CD1c-positive myeloid dendritic cell (primary cell): ENCODE measurements around the gene MARCHF10.
"Not testable (repeated sequence)": the region's sequence is repeated elsewhere in the genome, so short reads cannot be mapped to it uniquely, and the experiment has no call there.

Experiments used
- DNase-seq: peaks from one replicate; pipeline ENCODE4 v3.0.0-alpha.2; 2016; ENCODE audit errors: extremely low spot score

Gene MARCHF10

DNA sequence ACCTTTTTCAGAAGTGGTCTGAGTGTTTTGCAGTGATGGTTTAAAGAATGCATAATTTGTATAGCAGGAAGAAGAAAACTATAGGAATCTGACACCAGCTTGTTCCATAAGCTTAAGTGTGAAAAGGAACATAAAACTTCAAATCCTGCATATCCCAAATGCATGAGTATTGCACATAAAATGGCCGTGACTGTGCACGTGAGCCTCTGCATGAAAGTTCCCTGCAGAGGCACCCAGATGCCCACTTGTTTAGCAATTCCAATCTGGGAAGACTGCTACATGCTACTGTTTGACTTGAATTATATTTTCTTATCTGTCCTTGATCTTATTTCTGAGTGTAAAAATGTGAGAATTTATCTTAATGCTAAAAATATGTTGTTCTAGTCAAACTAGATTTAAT is 21.5 kb downstream of the MARCHF10 start:
- no peak for DNase-seq

DNA sequence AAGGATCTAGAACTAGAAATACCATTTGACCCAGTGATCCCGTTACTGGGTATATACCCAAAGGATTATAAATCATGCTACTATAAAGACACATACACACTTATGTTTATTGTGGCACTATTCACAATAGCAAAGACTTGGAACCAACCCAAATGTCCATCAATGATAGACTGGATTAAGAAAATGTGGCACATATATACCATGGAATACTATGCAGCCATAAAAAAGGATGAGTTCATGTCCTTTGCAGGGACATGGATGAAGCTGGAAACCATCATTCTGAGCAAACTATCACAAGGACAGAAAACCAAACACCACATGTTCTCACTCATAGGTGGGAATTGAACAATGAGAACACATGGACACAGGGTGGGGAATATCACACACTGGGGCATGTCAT is 22.1 kb downstream of the MARCHF10 start:
- DNase-seq = not testable (repeated sequence)

DNA sequence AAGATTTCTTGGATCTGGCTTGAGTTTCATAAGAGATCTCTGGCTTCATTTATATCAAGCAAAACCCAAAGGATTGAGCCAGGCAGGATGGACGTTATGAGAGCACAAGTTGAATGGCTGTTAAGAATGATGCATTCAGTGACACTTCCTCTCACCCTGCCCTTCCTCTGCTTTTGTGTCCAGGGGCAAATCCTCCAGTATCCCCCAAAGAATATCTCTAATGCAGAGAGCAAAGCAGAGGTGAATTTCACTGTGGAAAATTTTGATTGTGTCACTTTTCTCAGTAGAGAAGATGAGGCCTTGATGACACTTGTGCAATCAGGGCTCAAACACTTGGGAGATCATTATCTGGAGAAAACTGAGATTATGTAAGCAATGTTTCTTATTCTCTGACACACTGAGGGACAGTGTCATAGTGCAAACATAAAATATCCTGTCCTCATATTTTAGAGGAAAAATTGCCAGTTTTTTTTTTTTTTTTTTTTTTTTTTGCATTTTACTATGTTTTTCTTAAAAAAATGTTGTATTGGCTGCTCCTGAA is 25.3 kb downstream of the MARCHF10 start:
- no peak for DNase-seq

DNA sequence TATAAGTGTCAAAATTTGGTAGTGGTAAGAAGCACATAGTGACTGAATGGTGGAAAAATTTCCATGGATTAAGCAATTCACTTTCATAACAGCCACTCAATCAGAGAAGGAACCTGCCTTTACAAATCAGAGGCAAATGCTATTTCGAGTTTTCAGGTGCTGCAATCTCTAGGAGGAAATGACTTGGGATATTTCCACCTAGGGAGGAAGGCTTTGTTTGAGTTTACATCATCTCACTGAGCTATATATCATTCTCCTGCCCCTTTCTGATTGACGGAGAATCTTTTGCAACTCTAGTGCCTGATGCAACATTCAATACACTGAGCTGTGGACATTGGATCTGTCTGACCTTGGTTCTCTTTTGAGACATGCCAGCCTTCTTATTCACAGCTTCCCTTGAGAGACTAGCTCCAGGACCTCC is 26.3 kb downstream of the MARCHF10 start:
- no peak for DNase-seq

DNA sequence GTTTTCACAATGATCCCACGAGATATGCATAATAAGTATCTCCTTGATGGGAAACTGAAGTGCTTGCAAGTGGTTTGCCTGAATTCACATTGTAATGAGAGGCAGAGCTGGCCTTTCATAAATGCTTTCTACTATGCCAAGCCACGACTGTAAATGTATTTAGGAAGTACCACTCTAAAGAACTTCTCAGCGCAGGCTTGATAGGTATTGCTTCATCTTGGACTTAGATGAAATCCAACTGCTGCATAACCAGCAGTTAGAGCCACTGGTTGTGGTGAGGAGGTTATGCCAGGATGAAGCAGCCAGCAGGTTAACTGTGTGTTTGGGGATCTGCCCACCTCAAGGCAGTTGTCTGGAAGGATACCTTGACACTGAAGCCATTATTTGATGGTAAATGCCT is 26.8 kb downstream of the MARCHF10 start:
- DNase-seq = no peak

DNA sequence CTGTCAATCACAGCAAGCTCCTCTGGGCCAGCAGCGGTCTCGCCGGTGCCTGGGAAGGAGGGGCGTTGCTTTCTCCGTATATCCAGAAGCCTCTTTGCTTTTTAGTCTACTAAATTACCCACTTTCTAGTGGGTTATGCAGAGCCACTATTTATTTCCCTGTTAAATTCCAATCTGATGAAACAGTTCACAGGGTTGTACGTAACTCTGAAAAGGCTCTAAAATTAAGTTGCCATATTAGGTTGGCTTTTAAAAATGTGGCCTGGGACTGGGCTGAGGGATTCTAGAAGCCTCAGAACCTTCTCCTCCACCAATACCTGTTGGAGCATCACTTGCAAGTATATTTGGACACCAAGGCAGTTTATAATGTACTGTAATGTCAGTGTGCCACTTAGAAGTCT is 27.2 kb downstream of the MARCHF10 start:
- DNase-seq = no peak

DNA sequence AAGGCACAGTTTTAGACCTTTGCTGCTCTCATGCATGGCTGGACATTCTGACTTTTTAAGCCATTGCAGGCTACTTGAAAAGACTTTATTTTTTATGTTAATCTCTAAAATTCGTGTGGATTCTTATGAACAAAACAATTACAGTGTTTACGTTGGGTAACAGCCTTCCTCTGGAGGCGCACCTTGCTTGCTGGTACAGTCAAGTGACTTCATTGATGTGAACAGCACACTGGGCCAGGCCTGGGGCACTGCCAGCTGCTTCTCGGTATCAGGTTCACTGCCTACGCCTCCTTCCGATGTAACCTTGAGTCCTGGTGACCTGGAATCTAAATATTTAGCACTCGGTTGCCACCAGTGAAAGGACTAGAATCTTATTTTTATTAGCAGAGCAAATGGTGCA is 27.8 kb downstream of the MARCHF10 start:
- DNase-seq = no peak

DNA sequence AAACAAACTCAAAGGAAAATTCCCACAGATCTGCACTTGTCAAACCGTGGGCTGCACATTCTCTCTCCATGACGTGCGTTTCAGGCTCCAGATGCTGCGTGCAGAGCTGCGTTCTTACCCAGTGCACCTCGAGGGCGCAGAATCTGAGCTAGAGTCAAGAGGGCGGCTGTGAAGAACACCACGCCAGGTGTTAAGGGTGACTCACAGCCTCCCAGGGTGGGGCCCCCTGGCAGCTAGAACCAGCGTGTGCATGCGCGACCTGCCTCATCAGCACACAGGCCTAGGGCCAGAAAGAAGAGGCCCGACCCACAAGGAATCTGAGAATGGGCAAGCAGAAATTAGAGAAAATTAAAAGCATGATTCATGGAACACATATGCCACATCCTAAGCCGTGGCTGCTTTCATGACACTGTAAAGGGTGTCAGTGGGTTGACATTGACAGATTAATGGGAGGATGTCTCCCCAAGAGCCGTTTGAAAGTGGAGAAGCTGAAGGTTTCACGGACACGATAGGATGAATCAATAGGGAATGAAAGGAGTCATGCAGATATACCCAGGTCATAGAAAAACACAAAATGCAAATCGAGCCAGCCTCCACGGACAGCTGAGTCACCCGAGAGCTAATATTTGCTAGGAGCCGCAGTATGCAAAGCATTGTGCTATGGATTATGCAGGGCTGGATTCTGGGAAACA is 29.0 kb downstream of the MARCHF10 start:
- no peak for DNase-seq

DNA sequence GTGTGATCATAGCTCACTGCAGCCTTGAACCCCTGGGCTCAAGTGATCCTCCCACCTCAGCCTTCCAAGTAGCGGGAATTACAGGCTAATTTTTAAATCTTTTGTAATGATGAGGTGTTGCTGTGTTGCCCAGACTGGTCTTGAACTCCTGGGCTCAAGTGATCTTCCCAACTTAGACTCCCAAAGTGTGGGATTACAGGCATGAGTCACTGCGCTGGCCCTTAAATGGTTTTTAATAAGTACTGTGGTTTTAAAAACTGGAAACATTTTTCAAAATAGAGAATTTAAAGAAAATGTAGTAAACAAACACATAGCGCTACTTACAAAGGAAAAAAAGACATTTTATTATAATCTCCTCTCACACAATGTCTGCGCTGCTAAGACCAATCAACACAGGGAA is 32.2 kb downstream of the MARCHF10 start:
- no peak for DNase-seq

DNA sequence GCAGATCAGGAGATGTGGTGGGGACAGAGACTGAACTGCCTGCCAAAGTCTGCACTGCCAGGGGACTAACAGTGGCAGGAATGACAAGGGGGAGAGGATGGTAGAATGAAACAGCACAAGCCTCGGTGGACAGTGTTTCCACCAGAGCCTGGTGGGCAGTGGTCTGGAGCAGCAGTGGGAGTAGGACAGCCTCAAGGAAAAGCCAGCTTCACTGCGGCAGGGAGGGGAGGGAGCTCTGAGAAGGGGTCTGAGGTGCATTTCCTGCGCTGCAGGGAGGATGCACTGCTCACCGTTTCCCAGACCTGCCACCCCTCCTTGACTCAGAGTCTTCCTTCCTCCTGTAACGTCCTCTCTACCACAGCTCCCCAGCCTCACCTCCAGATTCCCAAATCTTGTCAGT is 33.8 kb downstream of the MARCHF10 start:
- no peak for DNase-seq

DNA sequence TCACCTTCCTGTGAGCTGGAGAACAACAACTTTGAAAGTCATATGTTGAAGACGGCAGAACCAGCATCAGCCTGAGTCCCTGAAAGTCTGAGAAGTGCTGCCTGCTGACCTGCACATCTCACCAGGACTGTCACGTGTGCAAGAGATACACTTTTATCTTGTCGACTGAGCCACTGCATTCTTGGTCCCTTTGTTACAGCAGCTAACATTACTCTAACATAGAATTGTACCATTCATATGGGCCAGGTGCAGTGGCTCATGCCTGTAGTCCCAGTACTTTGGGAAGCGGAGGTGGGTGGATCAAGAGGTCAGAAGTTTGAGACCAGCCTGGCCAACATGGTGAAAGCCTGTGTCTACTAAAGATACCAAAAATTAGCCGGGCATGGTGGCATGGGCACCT is 40.1 kb downstream of the MARCHF10 start:
- DNase-seq = no peak

DNA sequence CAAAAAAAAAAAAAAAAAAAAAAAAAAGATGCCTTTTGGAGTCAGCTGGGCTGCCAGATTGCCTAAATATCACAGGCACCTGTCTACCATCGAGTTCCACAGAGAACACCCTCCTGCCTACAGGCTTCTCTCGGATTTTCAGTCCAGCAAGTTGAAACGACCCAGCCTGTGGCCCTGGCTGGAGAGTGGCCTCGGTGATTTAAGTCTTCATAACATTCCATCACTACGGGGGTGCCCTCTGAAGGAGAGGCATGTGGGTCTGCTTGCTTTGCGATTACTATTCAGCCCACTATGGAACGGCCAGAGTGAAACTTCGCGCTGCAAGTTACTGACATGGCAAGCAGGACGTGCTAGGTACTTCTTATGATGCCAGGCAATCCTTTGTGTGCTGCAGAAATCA is 42.8 kb downstream of the MARCHF10 start:
- DNase-seq = no peak

DNA sequence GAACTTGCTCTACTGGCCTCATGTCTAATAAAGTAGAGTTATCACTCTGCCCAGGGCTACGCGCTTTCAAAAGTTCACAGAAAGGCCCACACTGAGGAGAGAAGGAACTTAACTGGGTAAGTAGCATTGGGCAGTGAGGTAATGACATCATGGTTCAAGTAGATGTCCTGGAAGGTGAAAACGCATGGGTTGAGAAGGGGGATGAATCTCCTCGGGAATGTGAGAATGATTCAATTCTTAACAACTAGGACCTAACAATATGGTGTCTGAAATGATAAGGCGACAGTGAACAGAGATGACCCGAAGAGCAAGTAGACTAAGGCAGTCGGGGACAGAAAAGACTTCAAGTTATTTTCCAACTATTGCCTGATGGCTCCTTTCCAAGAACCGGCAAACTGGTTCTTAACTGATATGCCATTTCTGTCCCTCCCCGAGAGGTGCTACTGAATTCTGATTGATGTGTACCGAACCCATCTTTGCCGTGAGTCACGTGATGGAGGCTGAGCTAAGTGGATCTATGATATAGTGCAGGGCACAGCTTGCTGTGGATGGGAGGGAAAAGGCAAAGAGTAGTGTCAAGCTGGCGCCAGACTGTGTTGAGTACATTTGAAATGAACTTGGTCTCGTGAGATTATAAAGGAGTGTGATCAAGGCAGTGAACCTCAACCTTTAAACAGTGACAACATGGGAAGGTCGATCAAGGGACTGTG is 44.1 kb downstream of the MARCHF10 start:
- no peak for DNase-seq

DNA sequence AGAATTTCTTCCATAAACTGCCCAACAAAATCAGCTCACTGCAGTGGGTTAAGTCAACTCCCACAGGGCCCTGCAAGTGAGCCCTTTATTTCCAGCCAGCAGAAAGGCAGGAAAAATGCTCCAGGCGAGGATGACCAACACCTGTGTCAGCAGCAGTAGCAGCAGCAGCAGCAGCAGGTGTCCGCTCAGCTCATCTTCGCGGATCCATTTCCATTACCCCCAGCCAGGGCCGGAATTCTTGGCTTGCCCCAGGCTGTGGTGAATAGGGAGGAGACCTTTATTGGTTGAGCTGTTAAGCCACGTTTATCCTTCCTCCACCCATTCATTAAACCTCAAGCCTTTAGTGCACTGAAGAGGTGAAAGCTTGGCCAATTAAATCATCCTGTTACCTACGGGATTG is 46.2 kb downstream of the MARCHF10 start:
- DNase-seq = no peak

DNA sequence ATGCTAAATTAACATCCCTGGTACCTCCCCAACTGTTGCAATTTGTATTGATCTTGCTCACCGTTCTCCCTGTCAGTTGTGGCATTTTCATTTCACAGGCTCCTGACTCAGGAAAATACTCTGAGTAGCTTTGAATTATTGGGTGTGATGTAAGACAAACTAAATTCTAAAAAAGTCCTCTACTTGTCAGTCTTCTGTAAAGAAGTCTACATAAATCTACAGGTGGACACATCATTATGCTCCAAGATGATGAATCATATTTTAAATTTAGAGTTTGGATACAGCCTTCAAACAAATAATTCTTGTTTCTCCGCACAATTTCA is 47.2 kb downstream of the MARCHF10 start:
- no peak for DNase-seq

DNA sequence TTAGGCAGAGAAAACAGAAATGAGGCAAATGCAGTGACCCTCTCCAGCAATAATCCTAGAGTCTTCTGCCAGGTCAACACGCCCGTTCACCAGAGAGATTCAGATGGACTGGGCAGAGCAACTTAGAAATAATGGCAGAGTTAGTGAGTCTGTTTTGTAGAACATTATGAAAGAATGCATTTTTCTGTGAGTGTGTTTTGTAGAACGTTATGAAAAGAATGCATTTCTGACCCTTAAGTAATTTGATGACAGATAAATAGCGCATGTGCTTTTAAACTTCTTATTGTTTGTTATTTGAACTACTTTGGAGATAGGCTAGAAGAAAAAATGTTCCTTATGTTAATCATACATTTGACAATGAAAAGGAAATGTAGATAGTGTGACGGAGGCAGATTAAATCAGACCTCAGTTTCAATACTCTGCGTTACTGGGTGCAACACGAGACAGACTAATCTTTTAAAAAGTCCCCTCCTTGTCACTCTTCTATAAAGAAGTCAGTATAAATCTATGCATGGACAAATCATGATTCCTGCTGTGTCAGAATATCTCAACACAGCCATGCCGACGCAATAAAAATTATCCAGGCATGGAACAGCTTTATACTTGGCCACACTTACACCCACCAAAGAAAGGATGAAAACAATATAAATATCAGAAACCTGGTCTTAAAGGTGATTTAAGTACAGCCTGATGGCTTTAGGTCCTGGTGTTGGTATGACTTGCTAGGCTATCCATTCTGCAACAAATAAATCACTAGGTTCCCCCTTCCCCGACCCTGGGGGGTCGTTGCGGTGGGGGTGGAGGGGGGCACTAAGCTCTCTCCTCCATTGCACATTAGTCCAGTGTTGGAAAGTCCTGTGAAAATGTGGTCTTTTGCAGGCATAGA is 47.8 kb downstream of the MARCHF10 start:
- DNase-seq = no peak

DNA sequence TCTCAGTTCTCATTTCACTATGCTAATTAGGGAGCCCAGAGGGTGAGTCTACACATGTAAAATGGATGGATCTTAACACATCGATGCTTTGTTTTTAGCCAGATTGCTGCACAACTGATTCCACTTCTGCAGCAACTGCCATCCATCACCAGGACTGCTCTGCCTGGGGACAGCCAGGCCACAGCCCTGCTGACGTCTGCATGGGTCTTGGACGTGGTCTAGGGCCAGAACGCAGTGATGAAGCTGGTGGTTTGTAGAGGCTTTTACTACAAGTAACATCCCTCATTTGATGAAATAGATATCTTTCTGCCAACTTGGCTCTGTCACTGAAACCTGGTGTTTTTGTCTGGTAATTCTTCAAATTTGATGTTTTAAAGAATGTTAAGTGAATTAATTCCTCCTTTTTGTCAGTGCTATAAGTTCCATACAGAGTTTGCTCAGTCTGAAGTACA is 50.6 kb downstream of the MARCHF10 start:
- DNase-seq = no peak

DNA sequence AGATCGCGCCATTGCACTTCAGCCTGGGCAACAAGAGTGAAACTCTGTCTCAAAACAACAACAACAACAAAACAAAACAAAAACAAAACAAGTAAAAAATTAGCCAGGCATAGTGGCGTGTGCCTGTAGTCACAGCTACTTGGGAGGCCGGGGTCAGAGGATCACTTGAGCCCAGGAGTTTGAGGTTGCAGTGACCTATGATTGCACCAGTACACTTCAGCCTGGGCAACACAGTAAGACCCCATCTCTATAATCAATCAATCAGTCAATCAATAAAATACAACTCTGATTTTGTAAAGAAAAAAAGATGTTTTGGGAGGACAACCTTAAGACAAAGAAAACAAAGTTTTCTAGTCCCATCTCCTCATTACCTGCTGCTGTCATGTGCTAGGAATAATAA is 51.9 kb downstream of the MARCHF10 start:
- no peak for DNase-seq

DNA sequence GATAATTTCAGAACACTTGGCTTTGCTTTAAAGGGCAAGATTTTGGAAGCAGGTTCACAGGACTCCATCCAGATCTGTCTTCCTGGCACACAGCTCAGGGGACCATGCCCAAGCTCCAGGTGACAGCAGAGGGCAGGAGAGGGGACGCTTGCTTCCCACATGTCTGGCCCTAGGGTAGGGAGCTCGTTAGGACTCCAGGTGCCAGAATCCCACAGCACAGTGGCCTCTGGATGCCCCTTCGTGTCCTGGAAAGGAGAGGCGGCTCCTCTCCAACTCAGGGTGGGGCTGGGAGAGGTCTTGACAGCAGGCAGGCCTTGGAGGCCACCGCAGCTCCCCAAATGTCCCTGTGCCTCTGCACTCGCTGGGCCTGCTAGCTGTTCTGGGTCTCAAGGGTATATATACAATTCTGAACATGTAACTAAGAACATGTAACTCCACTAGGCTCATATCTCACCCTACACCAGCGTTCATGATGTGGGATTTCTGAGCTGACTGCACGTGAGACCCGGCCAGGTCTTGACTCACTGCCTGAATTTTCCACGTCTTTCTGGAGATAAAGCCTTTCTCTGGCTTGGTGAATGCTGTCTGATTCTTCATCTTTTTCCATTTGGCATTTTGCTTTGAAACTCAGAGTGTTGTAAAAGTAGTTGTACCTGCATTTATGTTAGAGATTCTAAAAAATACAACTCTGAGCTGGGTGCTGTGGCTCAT is 52.8 kb downstream of the MARCHF10 start:
- no peak for DNase-seq

DNA sequence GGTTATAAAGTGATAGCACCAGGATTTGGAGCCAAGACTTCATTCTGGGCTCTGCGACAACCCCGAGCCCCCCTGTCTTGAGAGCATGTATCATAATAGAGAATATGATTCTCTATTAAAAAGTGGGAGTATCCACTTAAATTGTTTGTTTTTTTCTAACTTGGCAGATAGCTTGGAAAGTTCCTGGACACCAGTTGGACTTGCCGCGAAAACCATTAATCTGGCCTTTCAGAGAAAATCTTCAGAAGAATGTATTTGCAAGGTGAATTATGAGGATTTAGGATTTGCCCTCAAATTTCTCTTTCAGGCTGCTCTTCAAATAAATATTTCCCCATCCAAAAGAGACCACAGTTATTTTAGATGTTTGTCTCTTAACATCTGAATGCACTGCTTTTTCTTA is 53.5 kb downstream of the MARCHF10 start:
- no peak for DNase-seq

DNA sequence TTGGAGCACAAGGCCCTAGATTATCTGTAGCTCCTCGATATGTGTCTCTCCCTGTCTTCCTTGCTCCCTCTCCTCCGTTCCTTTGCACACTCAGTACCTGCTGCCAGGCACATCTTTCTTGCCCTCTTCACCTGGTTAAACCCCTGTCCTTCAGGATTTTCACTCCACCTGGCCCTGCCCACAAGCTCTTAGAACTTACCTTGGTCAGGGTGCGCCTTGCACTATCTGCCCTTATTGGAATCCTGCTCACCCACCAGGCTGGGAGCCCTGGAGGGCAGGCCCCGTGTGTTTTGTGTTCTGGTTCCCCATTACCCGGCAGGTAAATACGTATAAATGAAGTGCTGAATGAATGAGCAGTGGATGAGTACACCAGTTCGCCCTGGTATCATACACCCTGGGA is 54.6 kb downstream of the MARCHF10 start:
- DNase-seq = no peak
